ENCODE results near the gene NDNF.

DNA sequence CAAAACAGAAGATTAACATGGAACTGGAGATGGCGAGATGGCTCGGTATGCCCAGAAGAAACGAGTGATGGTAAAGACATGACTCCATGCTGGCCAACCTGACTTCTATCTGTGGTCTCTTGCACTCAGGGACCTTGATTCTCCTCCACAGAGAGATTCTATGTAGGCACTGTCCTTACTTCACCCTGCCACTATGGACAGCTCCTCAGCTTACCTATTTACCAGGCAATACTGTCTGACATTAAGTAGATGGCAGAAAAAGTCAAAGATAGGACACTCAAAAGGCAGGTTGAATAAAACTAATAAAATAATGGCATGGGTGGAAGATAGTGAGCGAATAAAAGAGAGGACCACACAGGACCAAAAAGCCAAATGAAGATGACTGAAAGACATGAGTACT, 35.2 kb upstream of the NDNF start:
- TF ChIP-seq POLR2AphosphoS5 (IDR thresholded peaks at IDR 0.05; ENCODE audit: low read depth, low read length) (no peak), POU2F2 (IDR thresholded peaks at IDR 0.05; ENCODE audit: low read depth, low read length) (no peak), SPI1 (IDR thresholded peaks at IDR 0.05; ENCODE audit: low read depth, low read length) (no peak), TAF1 (IDR thresholded peaks at IDR 0.05; ENCODE audit: low read depth, low read length) (no peak), POLR2A (IDR thresholded peaks at IDR 0.05; ENCODE audit: low read depth, low read length) (no peak)

Measured in GM12891 (cell line).